GM12892 (cell line): ENCODE measurements around the gene FOXD2.

ENCODE experiments used
- POLR2A ChIP-seq: IDR thresholded peaks from 2 replicates; pipeline ENCODE4 v1.6.1; 2011; ENCODE audit warnings: low read depth, low read length, control low read depth
- POLR2AphosphoS5 ChIP-seq: IDR thresholded peaks from 2 replicates; pipeline ENCODE4 v1.6.1; 2011; ENCODE audit warnings: low read depth, low read length, control low read depth
- TAF1 ChIP-seq: IDR thresholded peaks from 2 replicates; pipeline ENCODE4 v1.6.1; 2011; ENCODE audit warnings: low read depth, mild to moderate bottlenecking, control low read depth, low read length, borderline replicate concordance

GRCh38 chr1:47439819-47440598 is 2.2 kb downstream of the FOXD2 start:
- TF ChIP-seq POLR2AphosphoS5 (no peak), POLR2A (no peak), TAF1 (no peak)
